IMR-90 (cell line): ENCODE data around the gene CSRP2. TPM values are rescaled to one million over a fixed set of nuclear protein-coding genes. Genes with fewer than 3 reads are reported as not detected.

Source experiments
- ATAC-seq: fragments of 200-7000 bp; cut with Tn5 transposase; 2 replicates; pipeline ENCODE4 v1.9.1; 2020; ENCODE audit warnings: low read depth, mild to moderate bottlenecking, moderate library complexity
- BruUV-seq: library from RNA; stranded (reverse); fragments of 400-500 nt; replicated peaks from 2 replicates; lab custom pipeline; 2021; lab: Mats Ljungman, UMichigan
- CTCF ChIA-PET: fragments of 300-600 bp; formaldehyde crosslinking; extraction: SDS; loops from one replicate; lab custom pipeline; 2021; ENCODE audit warnings: antibody characterized with exemption; lab: Yijun Ruan, JAX
- POLR2A ChIA-PET: fragments of 300-600 bp; sonication (Branson Sonifier 250); formaldehyde crosslinking; loops from one replicate; lab custom pipeline; 2022; ENCODE audit warnings: antibody characterized with exemption; ENCODE audit not compliant: unreplicated experiment; lab: Charles Lee
- DNase-seq: peaks from one replicate; pipeline ENCODE4 v3.0.0; 2013
- H2AFZ ChIP-seq: replicated peaks from 2 replicates; pipeline ENCODE3; 2013; ENCODE audit warnings: low read length, mild to moderate bottlenecking; ENCODE audit not compliant: poor library complexity
- H2AK5ac ChIP-seq: 2 replicates; pipeline ENCODE4 v1.6.1; 2013; ENCODE audit warnings: low read depth, low read length, inconsistent platforms
- H2AK9ac ChIP-seq: replicated peaks from 2 replicates; pipeline ENCODE3; 2013; ENCODE audit warnings: mild to moderate bottlenecking, low read depth, low read length, moderate library complexity; ENCODE audit not compliant: poor library complexity
- H2BK120ac ChIP-seq: 2 replicates; pipeline ENCODE4 v1.6.1; 2013; ENCODE audit warnings: low read depth, low read length, inconsistent platforms
- H2BK15ac ChIP-seq: 3 replicates; pipeline ENCODE4 v1.6.1; 2013; ENCODE audit warnings: low read depth, low read length, inconsistent platforms
- H2BK20ac ChIP-seq: 2 replicates; pipeline ENCODE4 v1.6.1; 2013; ENCODE audit warnings: low read depth, mild to moderate bottlenecking, inconsistent platforms, low read length, moderate library complexity
- H2BK5ac ChIP-seq: 2 replicates; pipeline ENCODE4 v1.6.1; 2013; ENCODE audit warnings: mild to moderate bottlenecking, low read depth, low read length, inconsistent platforms; ENCODE audit not compliant: poor library complexity, severe bottlenecking
- H3K14ac ChIP-seq: replicated peaks from 2 replicates; pipeline ENCODE4 v1.6.1; 2013; ENCODE audit warnings: low read depth, low read length, inconsistent platforms
- H3K18ac ChIP-seq: 2 replicates; pipeline ENCODE4 v1.6.1; 2013; ENCODE audit warnings: low read depth, low read length, control low read depth
- H3K23ac ChIP-seq: 2 replicates; pipeline ENCODE4 v1.6.1; 2013; ENCODE audit warnings: low read depth, low read length, inconsistent platforms
- H3K27ac ChIP-seq: 2 replicates; pipeline ENCODE4 v1.5.1; 2013; ENCODE audit warnings: mild to moderate bottlenecking, control low read depth, low read length; ENCODE audit not compliant: insufficient read depth
- H3K27me3 ChIP-seq: 2 replicates; pipeline ENCODE4 v1.6.1; 2013; ENCODE audit warnings: low read length; ENCODE audit not compliant: control insufficient read depth, insufficient read depth
- H3K36me3 ChIP-seq: 2 replicates; pipeline ENCODE4 v1.6.1; 2013; ENCODE audit warnings: low read length, mixed read lengths; ENCODE audit not compliant: control insufficient read depth, insufficient read depth
- H3K4ac ChIP-seq: 2 replicates; pipeline ENCODE4 v1.6.1; 2013; ENCODE audit warnings: low read depth, low read length, inconsistent platforms
- H3K4me1 ChIP-seq: 2 replicates; pipeline ENCODE4 v1.6.1; 2013; ENCODE audit warnings: low read length, mixed read lengths; ENCODE audit not compliant: control insufficient read depth, insufficient read depth
- H3K4me2 ChIP-seq: 2 replicates; pipeline ENCODE4 v1.6.1; 2013; ENCODE audit warnings: low read depth, mild to moderate bottlenecking, control low read depth, low read length, moderate library complexity
- H3K4me3 ChIP-seq: 2 replicates; pipeline ENCODE4 v1.5.1; 2013; ENCODE audit warnings: low read depth, mild to moderate bottlenecking, control low read depth, low read length, moderate library complexity; ENCODE audit not compliant: insufficient read depth
- H3K56ac ChIP-seq: 2 replicates; pipeline ENCODE4 v1.6.1; 2013; ENCODE audit warnings: low read length, inconsistent platforms; ENCODE audit not compliant: insufficient read depth; ENCODE audit errors: extremely low read depth
- H3K79me1 ChIP-seq, 2 experiments: 2 replicates each; pipeline ENCODE4 v1.6.1; 2013; ENCODE audit warnings: low read length in 2 of 2, inconsistent platforms in 1 of 2, low read depth in 1 of 2
- H3K9ac ChIP-seq: 2 replicates; pipeline ENCODE4 v1.6.1; 2013; ENCODE audit warnings: low read depth, low read length, control low read depth
- H3K9me1 ChIP-seq: 2 replicates; pipeline ENCODE4 v1.6.1; 2013; ENCODE audit warnings: low read length, inconsistent platforms; ENCODE audit not compliant: insufficient read depth
- H3K9me3 ChIP-seq: 2 replicates; pipeline ENCODE4 v1.6.1; 2013; ENCODE audit warnings: low read length; ENCODE audit not compliant: control insufficient read depth, insufficient read depth
- H4K20me1 ChIP-seq: 2 replicates; pipeline ENCODE4 v1.6.1; 2013; ENCODE audit warnings: low read length, inconsistent platforms; ENCODE audit not compliant: insufficient read depth
- H4K5ac ChIP-seq: 2 replicates; pipeline ENCODE4 v1.6.1; 2013; ENCODE audit warnings: mild to moderate bottlenecking, low read depth, low read length, control low read depth
- H4K8ac ChIP-seq, 2 experiments: 2 replicates each; pipeline ENCODE4 v1.6.1; 2013; ENCODE audit warnings: low read depth in 2 of 2, low read length in 2 of 2, control low read depth in 1 of 2, inconsistent platforms in 1 of 2
- H4K91ac ChIP-seq: 2 replicates; pipeline ENCODE4 v1.6.1; 2013; ENCODE audit warnings: low read depth, low read length, inconsistent platforms; ENCODE audit not compliant: insufficient read depth
- BHLHE40 ChIP-seq: fragments of 150-350 bp; IDR thresholded peaks from 2 replicates; pipeline ENCODE4 v1.6.1; 2016; ENCODE audit warnings: mild to moderate bottlenecking, low read depth, low read length
- CHD1 ChIP-seq: IDR thresholded peaks from 2 replicates; pipeline ENCODE4 v1.6.1; 2012; ENCODE audit warnings: low read depth, low read length, improper control_type of control experiment
- MAFK ChIP-seq: IDR thresholded peaks from 2 replicates; pipeline ENCODE4 v1.6.1; 2012; ENCODE audit warnings: low read depth, low read length, improper control_type of control experiment
- MAZ ChIP-seq: IDR thresholded peaks from 2 replicates; pipeline ENCODE4 v1.6.1; 2012; ENCODE audit warnings: low read depth, mild to moderate bottlenecking, low read length, improper control_type of control experiment, moderate library complexity, borderline replicate concordance
- MXI1 ChIP-seq: IDR thresholded peaks from 2 replicates; pipeline ENCODE4 v1.6.1; 2012; ENCODE audit warnings: low read depth, mild to moderate bottlenecking, low read length, moderate library complexity, borderline replicate concordance
- POLR2A ChIP-seq: IDR thresholded peaks from 2 replicates; pipeline ENCODE4 v1.6.1; 2012; ENCODE audit warnings: mild to moderate bottlenecking, low read depth, low read length
- RCOR1 ChIP-seq: IDR thresholded peaks from 2 replicates; pipeline ENCODE4 v1.6.1; 2012; ENCODE audit warnings: mild to moderate bottlenecking, low read length, improper control_type of control experiment; ENCODE audit not compliant: insufficient replicate concordance
- WGBS, 2 experiments: methylation state at CpG; one replicate each; pipeline versions ENCODE4 v1.1.5 to v1.1.7; 2013; ENCODE audit warnings: missing lambda C conversion rate in 2 of 2; ENCODE audit not compliant: insufficient read length in 1 of 2; ENCODE audit errors: extremely low coverage in 2 of 2; 5-methylcytosine and 5-hydroxymethylcytosine counted together
- dilution Hi-C: fragments of 300-500 bp; cut with HindIII; formaldehyde crosslinking; loops from one replicate; pipeline ENCODE4 v1.14.3; 2018; ENCODE audit warnings: low sequenced_read_pairs; ENCODE audit not compliant: unreplicated experiment
- in situ Hi-C: fragments of 300-500 bp; cut with MboI; formaldehyde crosslinking; loops from 3 replicates; pipeline ENCODE4 v1.14.3; 2019; ENCODE audit warnings: low sequenced_read_pairs, inconsistent platforms, mixed read lengths
- intact Hi-C: fragments of 100-400 bp; cut with micrococcal nuclease; formaldehyde crosslinking; loops from 2 replicates; pipeline ENCODE4 v1.10.0; 2022
- polyA plus RNA-seq, 3 experiments: library from polyadenylated mRNA; depleted of rRNA; stranded (reverse); fragments of >200 nt; gene quantifications; 2 replicates each; pipeline ENCODE4 v1.2.3, GENCODE V29; 2012; ENCODE audit warnings: low replicate concordance in 1 of 3
- total RNA-seq: library from RNA; depleted of rRNA; stranded (reverse); fragments of >200 nt; gene quantifications from 2 replicates; pipeline ENCODE4 v1.2.3, GENCODE V29; 2012

The CSRP2 gene
- total and polyA plus RNA-seq, 2 of the 4 experiments (the other 2 are of a cell fraction): 156 to 179 TPM

DNA sequence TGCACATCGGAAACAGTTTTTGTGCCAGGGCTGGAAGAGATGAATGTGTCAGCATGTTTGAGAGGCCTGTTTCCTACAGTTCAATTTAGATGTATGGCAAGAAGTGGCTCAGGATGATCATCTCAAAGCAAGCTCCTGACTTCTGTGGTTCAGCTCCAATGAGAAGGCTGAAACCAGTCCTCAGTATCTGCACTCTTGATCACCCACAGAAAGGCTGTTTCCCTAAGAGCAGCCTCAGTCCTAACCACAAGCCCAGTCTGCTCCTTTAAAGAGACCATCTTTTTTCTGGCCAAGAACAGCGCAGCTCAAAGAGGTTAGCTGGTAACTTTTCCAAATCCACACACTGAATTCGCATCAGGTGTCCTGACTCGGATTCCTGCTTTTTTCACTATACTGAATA is 19.2 kb downstream of the CSRP2 start (continued):
- TF ChIP-seq BHLHE40: no peak
- no peak for TF ChIP-seq RCOR1

DNA sequence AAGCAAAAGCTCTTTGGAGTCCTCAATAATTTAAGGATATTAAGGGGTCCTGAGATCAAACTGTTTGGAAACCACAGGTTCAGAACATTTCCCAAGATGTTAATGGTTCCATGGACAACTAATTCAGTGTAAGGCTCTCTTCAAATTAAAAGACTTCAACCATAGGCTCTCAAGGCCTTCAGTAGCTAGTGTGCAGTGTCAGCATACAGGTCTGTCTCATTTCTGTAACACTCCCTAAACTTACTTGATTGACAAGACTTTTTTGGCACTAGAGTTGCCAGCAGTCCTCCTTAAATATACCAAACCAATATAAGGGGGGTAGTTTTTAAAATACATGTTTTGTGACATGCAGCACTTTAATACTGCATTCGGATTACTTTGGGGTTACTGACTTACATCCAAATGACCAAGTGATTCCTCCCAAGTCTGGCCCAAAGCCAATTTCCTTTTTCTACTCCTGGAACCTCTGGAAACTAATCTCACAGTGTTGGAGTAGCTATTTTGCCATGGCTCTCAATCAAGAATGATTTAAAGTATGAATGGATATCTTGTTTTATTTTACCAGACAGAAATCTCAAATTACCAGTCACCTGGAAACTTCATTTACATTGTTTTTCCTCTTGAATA is 22.7 kb downstream of the CSRP2 start:
- Histone ChIP-seq H3K14ac (no peak overlapping the region), H3K36me3 (peaks cover 18% of the 10 kb centered on the region), H2BK15ac (no peak overlapping the region), H4K8ac (no peak overlapping the region), H2BK5ac (no peak overlapping the region), H3K4me2 (no peak overlapping the region), H2AK5ac (no peak overlapping the region), H2BK120ac (no peak overlapping the region), H3K27ac (no peak overlapping the region), H3K9me1 (peaks cover 7% of the 10 kb centered on the region; the same call in 1 of the 2 replicates), H3K23ac (no peak overlapping the region), H4K5ac (no peak overlapping the region), H2AK9ac (no peak overlapping the region), H4K91ac (no peak overlapping the region), H3K4me3 (no peak overlapping the region), H3K9ac (no peak overlapping the region), H3K18ac (no peak overlapping the region), H3K27me3 (no peaks in the 10 kb centered on the region), H2BK20ac (no peak overlapping the region), H4K20me1 (no peaks in the 10 kb centered on the region), H3K56ac (no peak overlapping the region), H3K9me3 (peaks cover 5% of the 10 kb centered on the region), H3K79me1 (peaks cover 0 to 6% of the 10 kb centered on the region in 2 experiments; a peak in 2 of 4 replicates), H3K4ac (no peak overlapping the region), H2AFZ (no peak overlapping the region), H3K4me1 (no peaks in the 10 kb centered on the region; the same call in 1 of the 2 replicates)
- in situ Hi-C loops: no loop called here
- no CpG with 5 or more reads among the region's 1 CpG for WGBS, 2 experiments
- dilution Hi-C loops: no loop called here
- ChIA-PET POLR2A (no interaction called here), CTCF (interaction anchor here (0.6 kb wide), 1 partner anchor 89 kb away, joined by 6 read pairs; no protein-coding TSS in a partner anchor)
- intact Hi-C loops: no loop called here
- TF ChIP-seq MAFK (no peak), POLR2A (no peak), CHD1 (no peak), MAZ (no peak), MXI1 (no peak), RCOR1 (no peak)
- BruUV-seq: no TSS peak
- DNase-seq (no peak), ATAC-seq (no peak)
